HG03060 (cell line): Measurements from ENCODE around the gene FAM136A.
"Not testable (repeated sequence)": the region's sequence is repeated elsewhere in the genome, so short reads cannot be mapped to it uniquely, and the experiment has no call there.

Experiments used
- ATAC-seq: cut with Tn5 transposase; IDR thresholded peaks from one replicate; pipeline ENCODE4 v1.9.1; 2021; ENCODE audit warnings: low read depth, moderate number of reproducible peaks; ENCODE audit not compliant: unreplicated experiment

FAM136A gene

DNA sequence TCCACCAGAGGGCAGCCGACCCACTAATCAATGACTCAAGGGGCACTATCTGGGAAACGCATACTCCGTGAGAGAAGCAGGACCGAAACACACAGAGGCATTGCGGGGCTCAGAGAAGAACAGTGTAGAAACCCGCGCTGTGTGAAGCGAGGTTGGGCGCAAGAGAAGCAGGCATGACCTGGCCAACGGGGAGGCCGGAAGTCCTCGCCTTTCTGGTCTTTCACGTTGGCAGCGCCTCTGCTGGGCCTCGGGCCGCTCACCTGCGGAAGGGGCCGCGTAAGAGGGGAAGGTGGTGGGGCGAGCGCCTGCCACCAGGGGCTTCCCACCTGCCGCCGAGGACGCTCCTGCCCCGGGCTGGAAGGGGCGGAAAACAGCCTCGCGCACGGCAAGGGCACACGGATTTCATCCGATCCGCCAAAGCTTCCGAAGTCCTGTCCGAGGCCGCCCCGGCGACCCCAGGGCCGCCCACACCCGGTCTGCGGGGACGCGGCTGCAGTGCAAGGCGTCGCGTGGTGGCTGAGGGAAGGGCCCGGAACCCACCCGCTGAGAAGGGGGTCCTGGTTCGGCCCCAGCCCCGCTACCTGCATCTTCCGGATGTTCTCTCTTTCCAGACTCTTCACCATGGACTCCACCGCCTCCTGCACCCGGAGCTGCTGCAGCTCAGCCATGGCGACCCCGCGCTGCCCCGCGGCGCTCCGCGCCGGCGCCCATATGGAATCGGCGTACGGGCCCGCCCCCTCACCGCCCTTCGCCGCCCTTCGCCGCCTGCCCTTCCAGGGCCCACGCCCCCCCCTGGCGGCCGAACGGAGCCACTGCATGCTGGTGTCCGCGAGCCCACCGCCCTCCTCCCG, at the start of gene FAM136A:
FAM136A (minus strand) TSS at position 724 of the 851 bp plus-strand sequence; CDS start at position 668, 56 bp downstream.
- no peak for ATAC-seq

GRCh38 chr2:70349921-70350685, 48.2 kb upstream of the FAM136A start:
- ATAC-seq: no peak

DNA sequence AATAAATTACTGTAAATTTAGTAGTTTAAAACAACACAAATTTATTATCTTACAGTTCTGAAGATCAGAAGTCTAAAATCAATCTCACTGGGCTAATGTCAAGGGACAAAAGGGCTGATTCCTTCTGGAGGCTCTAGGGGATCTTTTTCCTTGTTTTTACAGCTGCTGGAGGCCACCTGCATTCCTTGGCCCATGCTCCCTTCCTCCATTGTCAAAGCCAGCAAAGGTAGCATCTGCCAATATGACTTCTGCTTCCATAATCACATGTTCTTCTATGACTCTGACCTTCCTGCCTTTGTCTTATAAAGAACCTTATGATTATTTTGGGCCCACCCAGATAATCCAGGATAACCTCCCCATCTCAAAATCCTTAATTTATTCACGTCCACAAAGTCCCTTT, 46.0 kb upstream of the FAM136A start:
- ATAC-seq: no peak

GRCh38 chr2:70344195-70344594, 42.3 kb upstream of the FAM136A start:
- ATAC-seq: no peak

DNA sequence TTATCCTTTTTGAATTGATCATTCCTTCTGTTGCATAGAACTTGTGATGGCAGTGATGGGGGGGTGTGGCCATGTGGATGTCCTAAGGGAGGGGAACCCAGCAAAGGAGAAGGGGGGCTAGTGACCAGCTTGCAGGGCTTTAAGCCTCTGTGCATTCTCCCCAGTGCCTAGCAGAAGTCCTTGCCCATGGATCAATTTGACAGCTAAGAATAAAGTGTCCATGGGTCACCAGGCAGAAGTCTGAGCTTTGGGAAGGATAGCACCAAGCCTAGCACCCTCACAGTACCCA, 39.6 kb upstream of the FAM136A start:
- ATAC-seq: no peak

- no peak for ATAC-seq
Observed at GRCh38 chr2:70340761-70341476, 39.1 kb upstream of the FAM136A start.

GRCh38 chr2:70340075-70340474, 38.2 kb upstream of the FAM136A start:
- ATAC-seq: no peak

DNA sequence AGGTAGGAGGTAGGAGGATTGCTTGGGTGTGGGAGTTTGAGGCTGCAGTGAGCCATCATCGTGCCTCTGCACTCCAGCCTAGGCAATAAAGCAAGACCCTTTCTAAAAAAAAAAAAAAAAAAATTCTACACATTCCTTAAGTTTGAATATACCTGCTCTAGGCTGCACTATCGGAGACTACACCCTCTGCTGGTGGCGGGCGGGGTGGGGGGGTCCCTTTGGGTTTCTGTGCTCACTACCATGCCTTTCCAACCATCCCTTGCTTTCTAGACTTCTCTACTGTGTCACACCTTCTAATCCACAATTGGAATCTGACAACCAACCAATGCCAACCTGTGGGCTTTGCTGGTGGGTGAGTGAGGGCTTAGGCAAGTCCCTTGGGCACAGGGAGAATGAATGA, 34.7 kb upstream of the FAM136A start:
- ATAC-seq: no peak

DNA sequence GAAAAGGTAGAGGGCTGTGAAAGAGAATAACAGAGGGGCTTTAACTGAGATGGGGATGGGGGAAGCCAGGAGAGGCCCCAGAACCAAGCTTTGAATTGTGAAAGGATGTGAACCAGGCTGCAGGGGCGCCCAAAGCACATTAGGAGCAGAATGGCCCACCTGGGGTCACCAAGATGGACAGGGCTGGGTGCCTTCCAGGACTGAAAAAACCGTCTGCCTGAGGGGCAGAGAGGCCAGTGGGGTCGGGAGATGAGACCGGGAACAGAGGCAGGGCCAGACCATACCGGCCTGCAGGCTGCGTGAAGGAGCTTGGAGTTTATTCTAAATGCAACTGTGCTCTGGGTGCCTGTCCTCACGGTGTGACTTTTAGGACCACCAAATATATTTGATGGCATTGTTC, 29.1 kb upstream of the FAM136A start:
- no peak for ATAC-seq

- ATAC-seq: no peak
Observed at GRCh38 chr2:70330476-70330875, 28.6 kb upstream of the FAM136A start.

DNA sequence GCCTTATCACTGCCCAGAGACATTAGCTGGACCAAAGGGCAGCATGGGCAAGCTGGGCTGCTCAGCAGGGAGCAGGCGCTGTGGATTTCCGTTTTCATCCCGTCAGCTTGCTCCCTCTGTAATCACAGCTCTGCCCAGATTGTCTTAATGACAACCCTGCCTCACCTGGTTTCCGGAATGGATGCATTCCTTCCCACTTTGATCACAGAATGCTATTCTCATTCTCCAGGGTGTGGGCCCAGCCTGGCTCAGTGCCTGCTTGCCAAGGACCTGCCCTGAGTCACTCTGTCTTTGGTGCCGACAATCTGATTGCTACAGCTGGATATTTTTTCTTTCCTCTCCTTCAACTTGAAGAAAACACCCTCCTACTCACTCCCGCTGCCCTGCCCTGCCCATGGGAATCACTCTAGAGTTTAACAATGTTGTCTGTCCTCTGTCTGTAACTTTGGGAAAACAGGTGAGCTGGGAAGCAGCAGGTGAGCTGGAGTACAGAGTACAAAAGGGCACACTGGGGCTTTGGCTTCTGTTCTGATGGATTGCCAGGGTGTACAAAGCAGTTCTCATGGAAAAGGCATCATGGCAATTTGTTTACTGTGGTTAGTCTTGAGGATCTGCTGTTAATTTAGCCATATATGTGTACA, 27.2 kb upstream of the FAM136A start:
- no peak for ATAC-seq

GRCh38 chr2:70325875-70326274, 24.0 kb upstream of the FAM136A start:
- no peak for ATAC-seq

DNA sequence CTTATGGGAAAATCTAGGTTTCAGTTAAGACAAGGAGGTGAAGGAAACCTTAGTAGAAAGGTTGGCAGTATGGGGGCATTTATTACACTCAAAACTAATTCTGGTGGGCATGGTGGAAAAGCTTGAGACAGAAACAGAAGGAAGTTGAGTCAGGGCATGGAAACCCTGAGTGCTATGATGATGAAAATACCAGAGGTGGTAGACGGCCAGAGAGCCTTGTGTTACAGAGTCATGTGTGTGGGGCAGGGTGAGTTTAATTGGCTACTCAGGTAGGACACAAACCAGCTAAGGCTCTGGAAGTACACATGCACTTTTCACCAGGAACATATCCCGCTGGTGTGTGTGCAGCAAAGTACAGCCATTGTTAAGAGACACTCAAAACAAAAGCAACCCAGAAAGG, 20.7 kb upstream of the FAM136A start:
- ATAC-seq: no peak

DNA sequence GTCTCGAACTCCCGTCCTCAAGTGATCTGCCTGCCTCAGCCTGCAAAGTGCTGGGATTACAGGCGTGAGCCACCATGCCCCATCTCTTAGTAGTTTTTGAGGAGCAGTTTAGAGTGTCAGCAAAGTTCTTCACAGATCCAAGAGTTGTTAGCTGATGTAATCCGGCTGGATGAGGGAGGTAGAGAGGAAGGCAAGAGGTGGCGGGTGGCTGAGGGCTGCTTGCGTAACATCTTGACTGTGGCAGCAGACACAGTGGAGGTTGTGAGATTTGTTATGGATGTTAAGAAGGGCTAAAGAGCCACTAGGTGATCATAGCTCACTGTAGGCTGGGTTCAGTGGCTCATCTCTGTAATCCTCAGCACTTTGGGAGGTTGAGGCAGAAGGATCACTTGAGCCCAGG, 19.5 kb upstream of the FAM136A start:
- ATAC-seq: no peak

DNA sequence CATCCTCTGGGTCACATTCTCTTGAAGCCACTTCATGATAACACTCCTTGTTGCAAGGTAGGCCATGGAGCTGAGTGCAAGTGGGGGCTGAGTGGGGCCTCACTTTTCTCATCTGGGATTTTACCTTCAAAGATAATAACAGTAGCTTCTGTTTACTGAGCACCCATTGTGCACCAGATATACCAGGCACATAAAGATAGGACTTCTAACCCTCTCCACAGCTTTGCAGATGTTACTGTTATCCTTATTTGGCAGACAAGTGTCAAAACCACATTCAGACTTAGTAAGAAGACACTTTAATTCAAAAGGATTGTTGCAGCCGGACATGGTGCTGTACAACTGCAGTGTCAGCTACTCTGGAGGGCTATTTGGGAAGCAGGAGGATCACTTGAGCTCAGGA, 12.8 kb upstream of the FAM136A start:
- no peak for ATAC-seq

- ATAC-seq: no peak
Observed at GRCh38 chr2:70312560-70312959, 10.7 kb upstream of the FAM136A start.

DNA sequence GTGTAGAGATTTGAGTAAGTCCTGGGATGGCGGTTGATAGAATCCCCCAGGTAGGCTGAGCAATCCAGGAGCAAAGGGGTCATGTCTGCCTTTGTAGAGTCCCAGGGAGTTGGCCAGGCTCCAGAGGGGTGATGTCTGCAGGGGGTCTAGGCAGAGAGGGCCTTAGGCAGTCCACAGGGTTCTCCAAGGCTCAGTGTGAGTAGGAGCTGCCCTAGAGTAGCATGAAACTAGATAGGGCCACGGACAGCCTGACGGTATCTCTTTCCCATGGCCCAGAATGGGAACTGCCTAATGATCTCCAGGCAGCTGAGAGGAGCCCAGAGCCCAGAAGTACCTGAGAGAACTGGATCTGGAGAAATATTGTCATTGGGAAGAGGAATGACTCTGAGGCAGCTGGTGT, 9.0 kb upstream of the FAM136A start:
- ATAC-seq: no peak

DNA sequence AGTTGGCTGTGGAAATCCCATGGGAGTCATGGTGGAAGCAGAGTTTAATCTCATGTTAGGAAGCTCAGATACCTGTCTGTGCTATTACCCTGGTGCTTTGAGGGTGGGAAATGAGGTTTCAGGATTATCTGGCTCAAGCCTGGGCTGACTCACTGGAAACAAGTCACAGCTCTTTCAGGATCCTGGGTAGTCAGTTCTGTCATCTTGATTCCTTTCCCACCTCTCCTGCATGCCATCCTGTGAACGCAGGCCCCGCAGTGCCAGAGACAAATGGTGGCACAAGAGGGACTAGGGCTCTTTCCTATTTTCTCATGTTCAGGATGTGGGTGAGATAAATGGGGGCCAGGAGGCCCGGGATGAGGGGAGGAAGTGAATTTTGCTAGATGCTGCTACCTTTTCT, 3.7 kb upstream of the FAM136A start:
- no peak for ATAC-seq

DNA sequence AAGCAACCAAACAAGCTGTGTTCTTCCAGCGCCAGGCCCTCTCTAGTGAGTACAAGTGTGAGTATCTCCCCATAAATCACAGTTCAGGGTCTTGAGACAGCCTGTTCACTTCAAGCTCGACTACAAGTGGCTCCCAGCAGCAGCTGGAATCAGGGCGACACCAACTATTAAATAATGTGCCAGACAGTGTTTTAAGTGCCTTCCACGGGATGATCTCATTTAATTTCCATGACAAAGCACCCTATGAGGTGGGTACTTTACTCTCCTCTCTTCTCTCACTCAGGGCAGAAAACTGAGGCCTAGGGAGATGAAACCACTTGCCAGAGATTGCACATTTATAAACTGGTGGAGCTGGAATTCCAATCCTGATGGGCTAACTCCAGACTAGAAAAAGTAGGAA, 2.6 kb upstream of the FAM136A start:
- no peak for ATAC-seq

DNA sequence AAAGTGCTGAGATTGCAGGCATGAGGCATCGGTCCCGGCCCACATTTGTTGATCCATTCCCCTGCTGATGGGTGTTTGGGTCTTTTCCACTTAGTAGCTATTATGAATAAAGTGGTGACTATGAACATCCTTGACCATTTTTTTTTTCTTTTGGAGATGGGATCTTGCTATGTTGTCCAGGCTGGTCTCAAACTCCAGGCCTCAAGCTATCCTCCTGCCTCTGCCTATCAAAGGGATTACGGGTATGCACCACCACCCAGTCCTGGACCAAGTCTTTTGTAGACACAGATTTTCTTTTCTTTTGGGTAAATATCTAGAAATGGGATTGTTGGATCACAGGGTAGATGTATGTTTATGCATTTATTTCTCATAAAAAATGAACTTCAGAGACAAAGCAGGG, 1.3 kb upstream of the FAM136A start:
- ATAC-seq: no peak

- not testable (repeated sequence) for ATAC-seq
Observed at GRCh38 chr2:70302195-70302546, 304 bp upstream of the FAM136A start.
